ENCODE results near the gene LRP1-AS.

Gene LRP1-AS

GRCh38 chr12:57180321-57180989 is 33.0 kb upstream of the LRP1-AS start:
- no peak for DNase-seq (ENCODE audit: low spot score)

- no peak for DNase-seq (ENCODE audit: low spot score)
Measured at GRCh38 chr12:57179331-57180086, 32.1 kb upstream of the LRP1-AS start.

DNA sequence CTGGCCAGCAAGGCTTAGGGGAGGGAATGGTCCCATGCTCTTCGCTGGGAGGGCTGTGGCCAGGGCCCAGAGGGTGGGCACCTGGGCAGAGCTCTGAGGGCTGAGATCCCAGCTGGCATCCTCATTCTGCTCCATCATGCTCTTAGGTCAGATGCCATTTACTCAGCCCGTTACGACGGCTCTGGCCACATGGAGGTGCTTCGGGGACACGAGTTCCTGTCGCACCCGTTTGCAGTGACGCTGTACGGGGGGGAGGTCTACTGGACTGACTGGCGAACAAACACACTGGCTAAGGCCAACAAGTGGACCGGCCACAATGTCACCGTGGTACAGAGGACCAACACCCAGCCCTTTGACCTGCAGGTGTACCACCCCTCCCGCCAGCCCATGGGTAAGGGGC is 30.8 kb upstream of the LRP1-AS start:
- DNase-seq (ENCODE audit: low spot score): no peak

DNA sequence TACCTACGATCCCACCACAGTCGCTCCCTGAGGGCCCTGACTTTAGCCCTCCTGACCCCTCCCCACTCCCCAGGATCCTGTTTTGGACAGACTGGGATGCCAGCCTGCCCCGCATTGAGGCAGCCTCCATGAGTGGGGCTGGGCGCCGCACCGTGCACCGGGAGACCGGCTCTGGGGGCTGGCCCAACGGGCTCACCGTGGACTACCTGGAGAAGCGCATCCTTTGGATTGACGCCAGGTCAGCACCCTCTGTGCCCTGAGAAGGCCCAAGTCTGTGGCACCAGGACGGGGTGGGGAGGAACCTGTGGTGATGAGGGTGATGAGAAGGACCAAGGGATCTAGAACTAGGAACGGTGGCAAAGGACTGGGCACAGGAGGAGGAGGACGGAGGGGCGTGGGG is 29.9 kb upstream of the LRP1-AS start:
- no peak for DNase-seq (ENCODE audit: low spot score)

DNA sequence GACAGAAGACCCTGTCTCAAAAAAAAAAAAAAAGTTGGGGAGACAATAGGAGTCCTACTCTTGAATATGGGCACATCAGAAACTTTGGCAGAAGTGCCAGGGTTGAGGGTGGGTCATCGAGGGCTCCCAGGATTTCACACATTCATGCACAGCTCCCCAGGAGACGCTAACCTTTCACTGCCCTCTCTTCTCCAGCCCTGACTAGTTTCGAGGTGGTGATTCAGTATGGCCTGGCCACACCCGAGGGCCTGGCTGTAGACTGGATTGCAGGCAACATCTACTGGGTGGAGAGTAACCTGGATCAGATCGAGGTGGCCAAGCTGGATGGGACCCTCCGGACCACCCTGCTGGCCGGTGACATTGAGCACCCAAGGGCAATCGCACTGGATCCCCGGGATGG is 29.4 kb upstream of the LRP1-AS start:
- no peak for DNase-seq (ENCODE audit: low spot score)

DNA sequence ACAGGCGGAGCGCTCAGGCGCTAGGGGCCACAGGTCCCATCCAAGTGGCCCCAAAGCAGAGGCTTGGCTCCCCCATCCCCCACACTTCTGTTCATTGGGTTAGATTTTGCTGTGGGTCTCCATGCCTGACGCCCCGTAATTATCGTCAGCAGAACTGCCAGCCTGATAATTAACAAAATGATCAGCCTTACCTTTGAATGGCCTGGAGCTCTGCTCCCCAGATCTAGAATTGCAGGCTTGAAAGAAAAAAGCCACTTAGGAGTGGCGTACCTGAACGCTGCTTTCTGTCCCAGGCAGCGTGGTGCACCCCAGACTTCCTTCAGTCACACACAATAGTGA is 28.7 kb upstream of the LRP1-AS start:
- DNase-seq (ENCODE audit: low spot score): no peak

- peak; percentile 63 for DNase-seq (ENCODE audit: low spot score)
Measured at GRCh38 chr12:57175428-57176138, 28.2 kb upstream of the LRP1-AS start.

- no peak for DNase-seq (ENCODE audit: low spot score)
Measured at GRCh38 chr12:57173683-57174082, 26.3 kb upstream of the LRP1-AS start.

DNA sequence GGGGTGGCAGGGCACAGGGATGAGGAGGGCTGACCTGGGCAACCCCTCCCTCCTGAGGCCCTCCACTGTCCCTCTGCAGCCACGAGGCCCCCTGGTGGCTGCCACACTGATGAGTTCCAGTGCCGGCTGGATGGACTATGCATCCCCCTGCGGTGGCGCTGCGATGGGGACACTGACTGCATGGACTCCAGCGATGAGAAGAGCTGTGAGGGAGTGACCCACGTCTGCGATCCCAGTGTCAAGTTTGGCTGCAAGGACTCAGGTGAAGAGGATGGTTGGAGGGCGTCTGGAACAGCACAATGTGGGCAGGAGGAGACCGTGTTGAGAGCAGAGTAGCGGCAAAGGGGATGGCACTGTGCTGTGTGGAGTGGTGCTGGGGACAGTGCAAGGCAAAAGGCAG is 25.7 kb upstream of the LRP1-AS start:
- DNase-seq (ENCODE audit: low spot score): peak; percentile 74

- DNase-seq (ENCODE audit: low spot score): no peak
Measured at GRCh38 chr12:57171668-57172067, 24.2 kb upstream of the LRP1-AS start.

GRCh38 chr12:57170927-57171326 is 23.5 kb upstream of the LRP1-AS start:
- no peak for DNase-seq (ENCODE audit: low spot score)

DNA sequence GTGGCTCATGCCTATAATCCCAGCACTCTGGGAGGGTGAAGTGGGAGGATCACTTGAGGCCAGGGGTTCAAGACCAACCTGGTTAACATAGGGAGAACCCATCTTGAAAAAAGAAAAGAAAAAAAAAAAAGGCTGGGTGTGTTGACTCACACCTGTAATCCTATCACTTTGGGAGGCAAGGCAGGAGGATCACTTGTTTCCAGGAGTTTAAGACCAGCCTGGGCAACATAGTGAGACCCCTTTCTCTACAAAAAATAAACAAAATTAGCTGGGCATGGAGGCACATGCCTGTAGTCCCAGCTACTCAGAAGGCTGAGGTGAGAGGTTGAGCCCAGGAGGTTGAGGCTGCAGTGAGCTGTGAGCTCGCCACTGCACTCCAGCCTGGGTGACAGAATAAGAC is 23.0 kb upstream of the LRP1-AS start:
- DNase-seq (ENCODE audit: low spot score): no peak

DNA sequence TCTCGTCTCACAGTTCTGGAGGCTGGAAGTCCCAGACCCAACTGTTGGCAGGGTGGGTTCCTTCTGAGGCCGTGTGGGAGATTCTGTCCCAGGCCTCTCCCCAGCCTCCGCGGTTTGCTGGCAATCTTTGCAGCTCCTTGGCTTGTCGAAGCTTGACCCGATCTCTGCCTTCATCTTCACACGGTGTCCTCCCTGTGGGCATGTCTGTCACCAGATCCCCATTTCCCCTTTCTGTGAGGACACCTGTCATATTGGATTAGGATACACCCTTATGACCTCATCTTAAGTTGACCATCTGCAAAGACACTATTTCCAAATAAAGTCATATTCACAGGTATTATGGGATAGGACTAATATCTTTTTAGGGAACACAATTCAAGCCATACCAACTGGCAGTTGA is 22.6 kb upstream of the LRP1-AS start:
- DNase-seq (ENCODE audit: low spot score): no peak

GRCh38 chr12:57169046-57169795 is 21.8 kb upstream of the LRP1-AS start:
- DNase-seq (ENCODE audit: low spot score): no peak

- no peak for DNase-seq (ENCODE audit: low spot score)
Measured at GRCh38 chr12:57168058-57168457, 20.6 kb upstream of the LRP1-AS start.

DNA sequence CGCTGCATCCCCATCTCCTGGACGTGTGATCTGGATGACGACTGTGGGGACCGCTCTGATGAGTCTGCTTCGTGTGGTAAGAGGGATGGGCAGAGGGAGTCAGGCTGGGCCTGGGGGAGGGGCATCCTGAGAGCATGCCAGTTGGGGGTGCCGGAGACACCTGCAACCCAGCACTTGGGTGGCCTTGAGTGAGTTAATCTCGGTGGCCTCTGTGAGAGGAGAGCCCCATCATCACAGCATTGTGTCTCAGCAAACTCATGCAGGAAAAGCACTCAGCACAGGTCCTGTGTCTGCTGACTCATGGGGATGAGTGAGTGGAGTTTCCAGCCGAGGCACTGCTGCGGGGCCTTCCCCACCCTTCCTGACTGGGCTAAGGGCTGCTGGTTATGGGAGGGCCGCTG is 19.6 kb upstream of the LRP1-AS start:
- DNase-seq (ENCODE audit: low spot score): no peak

DNA sequence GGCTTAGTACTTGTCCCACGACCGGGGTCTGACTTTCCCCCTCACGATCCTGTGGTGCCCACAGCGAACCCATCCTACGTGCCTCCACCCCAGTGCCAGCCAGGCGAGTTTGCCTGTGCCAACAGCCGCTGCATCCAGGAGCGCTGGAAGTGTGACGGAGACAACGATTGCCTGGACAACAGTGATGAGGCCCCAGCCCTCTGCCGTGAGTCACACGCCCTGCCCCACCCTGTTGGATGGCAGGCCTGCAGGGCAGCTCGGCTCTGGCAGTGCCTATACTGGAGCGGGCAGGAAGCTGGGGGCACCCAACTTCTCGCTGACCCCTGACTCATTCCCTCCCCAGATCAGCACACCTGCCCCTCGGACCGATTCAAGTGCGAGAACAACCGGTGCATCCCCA is 18.3 kb upstream of the LRP1-AS start:
- DNase-seq (ENCODE audit: low spot score): no peak

- no peak for DNase-seq (ENCODE audit: low spot score)
Measured at GRCh38 chr12:57164966-57165625, 17.7 kb upstream of the LRP1-AS start.

DNA sequence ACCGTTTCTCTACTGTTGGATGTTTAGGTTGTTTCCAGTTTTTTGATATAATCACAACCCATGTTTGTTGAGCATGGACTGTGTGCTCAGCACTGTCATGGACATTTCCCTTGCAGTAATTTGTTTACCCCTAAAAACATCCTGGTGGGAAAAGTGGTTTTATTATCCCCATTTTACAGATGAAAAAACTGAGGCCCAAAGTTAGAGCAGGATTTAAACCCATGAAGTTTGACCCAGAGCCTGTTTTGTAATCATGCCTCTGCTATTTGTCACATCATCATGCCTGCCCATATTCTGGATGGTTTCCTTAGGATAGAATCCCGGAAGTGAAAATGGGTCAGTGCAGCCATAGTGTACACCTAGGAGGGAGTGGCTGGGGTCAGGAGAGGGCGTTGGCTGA is 17.0 kb upstream of the LRP1-AS start:
- no peak for DNase-seq (ENCODE audit: low spot score)

DNA sequence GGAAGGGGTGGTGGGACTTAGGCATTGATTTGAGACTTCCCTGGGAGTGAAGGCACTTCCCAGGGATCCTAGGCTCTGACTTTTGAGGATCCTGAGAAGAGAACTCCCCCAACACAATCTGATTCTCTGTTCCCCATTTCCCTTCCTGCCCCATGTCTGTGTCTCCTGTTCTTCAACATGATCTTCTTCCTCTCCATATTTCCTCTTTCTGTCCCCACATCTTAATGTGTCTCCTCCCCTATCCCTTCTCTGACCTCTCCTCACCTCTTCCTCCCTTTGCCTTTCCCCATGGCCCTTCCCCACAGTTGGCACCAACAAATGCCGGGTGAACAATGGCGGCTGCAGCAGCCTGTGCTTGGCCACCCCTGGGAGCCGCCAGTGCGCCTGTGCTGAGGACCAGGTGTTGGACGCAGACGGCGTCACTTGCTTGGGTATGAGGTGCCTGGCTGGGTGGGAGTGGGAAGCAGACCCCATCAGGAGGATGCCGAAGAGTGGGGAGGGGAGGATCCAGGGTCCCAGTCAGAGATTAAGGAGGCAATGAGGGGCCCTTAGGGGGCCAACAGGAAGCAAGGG is 15.2 kb upstream of the LRP1-AS start:
- no peak for DNase-seq (ENCODE audit: low spot score)

DNA sequence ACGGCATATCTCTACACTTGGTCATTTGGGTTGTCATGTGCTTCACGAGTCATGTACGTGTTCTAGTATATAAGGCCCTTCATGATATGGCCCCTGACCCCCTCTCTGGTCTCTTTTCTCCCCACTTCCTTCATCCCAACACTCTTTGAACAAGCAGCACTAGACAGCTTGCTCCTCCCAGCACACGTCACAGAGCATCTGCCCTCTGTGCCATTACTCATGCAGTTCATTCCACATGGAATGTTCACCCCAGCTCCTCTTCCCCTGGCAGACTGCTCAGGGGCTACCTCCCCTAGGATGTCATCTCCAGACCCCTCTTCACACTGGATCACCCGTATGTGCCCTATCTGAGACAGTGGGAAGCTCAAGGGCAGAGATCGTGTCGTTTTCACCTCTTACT is 14.1 kb upstream of the LRP1-AS start:
- DNase-seq (ENCODE audit: low spot score): no peak

- DNase-seq (ENCODE audit: low spot score): no peak
Measured at GRCh38 chr12:57160741-57161140, 13.3 kb upstream of the LRP1-AS start.

Data from D341Med (cell line).